Measurements from ENCODE around the gene HIVEP1. TPM values are rescaled to one million over a fixed set of nuclear protein-coding genes. Genes with fewer than 3 reads are reported as not detected.

HIVEP1 gene
- polyA plus RNA-seq, 1 of the 3 experiments (the other 2 are of a cell fraction) = 7.7 TPM

DNA sequence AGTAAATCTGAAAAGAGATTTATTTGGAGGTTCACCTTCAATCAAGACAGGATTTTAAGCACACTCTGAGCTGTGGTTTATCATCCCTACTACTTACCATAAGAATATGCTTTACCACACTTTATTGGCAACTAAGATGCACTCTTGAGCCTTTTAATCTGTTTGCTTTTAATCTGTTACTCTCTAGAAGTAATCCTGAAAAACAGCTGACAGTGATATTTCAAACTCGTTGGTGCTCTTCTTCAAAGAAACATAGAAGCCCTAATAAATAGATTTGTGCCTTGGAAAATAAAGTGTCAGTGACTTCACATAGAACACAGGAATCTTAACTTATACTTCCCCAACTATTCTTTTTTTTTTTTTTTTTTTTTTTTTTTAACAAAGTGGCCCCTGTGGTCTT, 102.9 kb downstream of the HIVEP1 start:
- WGBS (ENCODE audit: low lambda C conversion rate) = 87% methylated on average over 1 of the region's 1 CpG
- ChIA-PET CTCF (no interaction called here), POLR2A (no interaction called here)
- Histone ChIP-seq H3K9me2 (no peaks in the 10 kb centered on the region), H3K4me1 (ENCODE audit: control insufficient read depth in 1 of 2, insufficient read depth in 2 of 2, low read depth in 1 of 2, low read length in 1 of 2) (peaks cover 0 to 4% of the 10 kb centered on the region in 2 experiments; a peak in 1 of 4 replicates), H3F3A (replicated peaks; ENCODE audit: insufficient read depth) (peaks cover 12% of the 10 kb centered on the region), H2AFZ (ENCODE audit: low read depth) (no peak overlapping the region), H3K27ac (ENCODE audit: low read depth in 2 of 2, low read length in 1 of 2) (no peak overlapping the region), H3K36me3 (replicated peaks in 1 of 2; ENCODE audit: control insufficient read depth in 1 of 2, insufficient read depth in 2 of 2, low read length in 1 of 2) (peaks cover 12 to 32% of the 10 kb centered on the region in 2 experiments), H3K27me3 (ENCODE audit: insufficient read depth) (no peaks in the 10 kb centered on the region), H3K9me3 (no peaks in the 10 kb centered on the region), H3K4me3 (ENCODE audit: low read depth in 2 of 2, low read length in 1 of 2) (no peak overlapping the region), H4K20me1 (ENCODE audit: insufficient read depth) (no peaks in the 10 kb centered on the region), H3K4me2 (no peak overlapping the region), H3K79me2 (ENCODE audit: insufficient read depth) (peaks cover 4% of the 10 kb centered on the region; the same call in 1 of the 2 replicates), H3K9ac (no peak overlapping the region)
- TF ChIP-seq SIN3A (IDR thresholded peaks at IDR 0.05; ENCODE audit: borderline replicate concordance, low read depth, low read length) = no peak
- TF ChIP-seq FOXJ3 (CRISPR knock-in tag; IDR thresholded peaks at IDR 0.05) = no peak
- no peak for TF ChIP-seq JUND (IDR thresholded peaks at IDR 0.05)
- no peak for TF ChIP-seq TAF1 (IDR thresholded peaks at IDR 0.05; ENCODE audit: borderline replicate concordance, low read depth, low read length)
- no peak for TF ChIP-seq USF2 (IDR thresholded peaks at IDR 0.05; ENCODE audit: borderline replicate concordance, low read depth, low read length)
- no peak for TF ChIP-seq FOXM1 (IDR thresholded peaks at IDR 0.05; ENCODE audit: low read depth)
- no peak for TF ChIP-seq ZBTB33 (IDR thresholded peaks at IDR 0.05; ENCODE audit: borderline replicate concordance, low read depth)
- no peak for TF ChIP-seq NFIC (IDR thresholded peaks at IDR 0.05; ENCODE audit: borderline replicate concordance)
- TF ChIP-seq, protein P1, sequence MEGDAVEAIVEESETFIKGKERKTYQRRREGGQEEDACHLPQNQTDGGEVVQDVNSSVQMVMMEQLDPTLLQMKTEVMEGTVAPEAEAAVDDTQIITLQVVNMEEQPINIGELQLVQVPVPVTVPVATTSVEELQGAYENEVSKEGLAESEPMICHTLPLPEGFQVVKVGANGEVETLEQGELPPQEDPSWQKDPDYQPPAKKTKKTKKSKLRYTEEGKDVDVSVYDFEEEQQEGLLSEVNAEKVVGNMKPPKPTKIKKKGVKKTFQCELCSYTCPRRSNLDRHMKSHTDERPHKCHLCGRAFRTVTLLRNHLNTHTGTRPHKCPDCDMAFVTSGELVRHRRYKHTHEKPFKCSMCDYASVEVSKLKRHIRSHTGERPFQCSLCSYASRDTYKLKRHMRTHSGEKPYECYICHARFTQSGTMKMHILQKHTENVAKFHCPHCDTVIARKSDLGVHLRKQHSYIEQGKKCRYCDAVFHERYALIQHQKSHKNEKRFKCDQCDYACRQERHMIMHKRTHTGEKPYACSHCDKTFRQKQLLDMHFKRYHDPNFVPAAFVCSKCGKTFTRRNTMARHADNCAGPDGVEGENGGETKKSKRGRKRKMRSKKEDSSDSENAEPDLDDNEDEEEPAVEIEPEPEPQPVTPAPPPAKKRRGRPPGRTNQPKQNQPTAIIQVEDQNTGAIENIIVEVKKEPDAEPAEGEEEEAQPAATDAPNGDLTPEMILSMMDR (IDR thresholded peaks at IDR 0.05) = no peak
- TF ChIP-seq ELF1 (IDR thresholded peaks at IDR 0.05) = no peak
- no peak for TF ChIP-seq RFX5 (IDR thresholded peaks at IDR 0.05; ENCODE audit: low read length)
- TF ChIP-seq CHD2 (IDR thresholded peaks at IDR 0.05; ENCODE audit: low read length, partially characterized antibody) = no peak
- no peak for TF ChIP-seq GATA2 (CRISPR knock-in tag; IDR thresholded peaks at IDR 0.05)
- TF ChIP-seq, protein P2, sequence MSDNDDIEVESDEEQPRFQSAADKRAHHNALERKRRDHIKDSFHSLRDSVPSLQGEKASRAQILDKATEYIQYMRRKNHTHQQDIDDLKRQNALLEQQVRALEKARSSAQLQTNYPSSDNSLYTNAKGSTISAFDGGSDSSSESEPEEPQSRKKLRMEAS (IDR thresholded peaks at IDR 0.05; ENCODE audit: low read depth) = no peak
- TF ChIP-seq MXI1 (IDR thresholded peaks at IDR 0.05; ENCODE audit: low read depth, low read length) = no peak
- no peak for DNase-seq

Data from SK-N-SH (cell line).